RKO (cell line): ENCODE data around the gene NEURL2.
"Not testable (repeated sequence)": the region's sequence is repeated elsewhere in the genome, so short reads cannot be mapped to it uniquely, and the experiment has no call there.

Source experiments
- DNase-seq: peaks from one replicate; pipeline ENCODE4 v3.0.0-alpha.2; 2016; ENCODE audit warnings: low spot score

The NEURL2 gene

DNA sequence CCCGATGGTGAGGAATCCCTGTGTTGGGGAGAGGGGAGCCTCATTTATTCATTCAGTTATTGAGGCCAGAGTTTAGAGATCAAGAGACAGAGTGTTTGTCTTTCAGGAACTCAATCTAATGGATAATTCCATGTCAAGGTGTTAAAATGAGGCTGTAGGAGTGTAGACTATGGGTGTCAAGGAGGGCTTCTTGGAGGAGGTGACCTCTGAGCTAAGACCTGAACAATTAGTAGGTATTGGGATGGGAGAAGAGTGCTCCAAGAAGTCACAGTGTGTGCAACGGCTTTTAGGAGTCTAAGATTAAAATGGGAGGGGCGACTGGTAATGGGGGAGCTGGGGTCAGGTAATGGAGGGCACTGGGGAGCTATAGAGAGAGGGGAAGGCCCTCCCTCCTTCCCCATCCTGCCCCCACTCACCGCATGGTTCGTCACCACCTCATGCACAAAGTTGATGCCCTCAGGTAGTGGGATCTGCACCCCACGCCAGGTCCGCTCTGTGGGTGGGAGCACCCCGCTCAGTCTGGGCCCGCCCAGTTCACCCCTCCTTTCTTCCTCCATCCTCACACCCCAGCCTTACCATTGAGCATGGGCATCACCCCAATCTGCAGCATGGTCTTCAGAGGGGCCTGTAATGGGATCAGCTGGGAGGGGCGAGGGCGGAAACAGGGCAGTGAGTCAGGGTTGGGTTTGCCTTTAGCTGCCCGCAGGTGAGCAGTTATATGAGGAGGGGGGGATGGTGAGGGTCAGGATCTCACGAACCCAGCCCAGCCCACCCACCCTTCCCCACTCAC, 8.2 kb upstream of the NEURL2 start:
- DNase-seq, result no peak

DNA sequence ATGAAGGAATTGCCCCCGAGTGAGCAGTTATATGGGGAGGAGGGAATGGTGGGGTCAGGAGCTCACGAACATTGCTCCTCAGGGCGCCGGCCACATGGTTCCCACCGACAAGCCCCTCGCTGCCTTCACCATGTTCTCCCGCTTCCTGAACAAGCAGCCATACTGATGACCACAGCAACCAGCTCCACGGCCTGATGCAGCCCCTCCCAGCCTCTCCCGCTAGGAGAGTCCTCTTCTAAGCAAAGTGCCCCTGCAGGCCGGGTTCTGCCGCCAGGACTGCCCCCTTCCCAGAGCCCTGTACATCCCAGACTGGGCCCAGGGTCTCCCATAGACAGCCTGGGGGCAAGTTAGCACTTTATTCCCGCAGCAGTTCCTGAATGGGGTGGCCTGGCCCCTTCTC, 7.3 kb upstream of the NEURL2 start:
- DNase-seq, result no peak

DNA sequence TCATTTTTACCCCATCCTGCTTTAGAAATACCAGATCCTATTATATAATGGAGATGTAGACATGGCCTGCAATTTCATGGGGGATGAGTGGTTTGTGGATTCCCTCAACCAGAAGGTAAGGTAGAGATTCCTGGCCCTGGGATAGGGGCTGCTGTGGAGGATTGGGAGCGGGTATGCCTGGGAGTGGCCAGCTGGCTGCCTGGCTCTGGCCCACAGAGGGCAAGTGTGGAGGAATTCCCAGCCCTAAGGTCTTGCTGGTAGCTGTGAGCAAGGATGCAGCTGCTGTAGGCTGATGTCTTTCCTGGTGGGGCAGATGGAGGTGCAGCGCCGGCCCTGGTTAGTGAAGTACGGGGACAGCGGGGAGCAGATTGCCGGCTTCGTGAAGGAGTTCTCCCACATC, 6.7 kb upstream of the NEURL2 start:
- DNase-seq, result no peak

DNA sequence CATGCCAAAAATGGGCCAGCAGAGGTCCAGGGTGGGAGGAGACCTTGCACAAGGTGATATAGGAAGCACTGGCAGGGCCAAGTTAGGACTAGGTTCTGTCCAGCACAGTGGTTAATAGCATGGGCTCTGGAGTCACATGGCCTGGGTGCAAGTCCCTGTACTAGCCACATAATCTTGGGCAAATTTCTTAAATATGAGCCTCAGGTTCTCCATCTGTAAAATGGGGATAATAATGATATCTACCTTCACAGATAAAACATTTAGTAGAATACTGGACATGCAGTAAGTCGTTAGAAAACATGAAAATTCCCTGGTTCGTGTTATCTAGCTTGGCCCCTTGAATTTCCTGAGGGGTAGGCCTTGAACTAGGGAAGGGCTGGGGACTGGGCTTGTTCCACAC, 6.3 kb upstream of the NEURL2 start:
- DNase-seq, result no peak

DNA sequence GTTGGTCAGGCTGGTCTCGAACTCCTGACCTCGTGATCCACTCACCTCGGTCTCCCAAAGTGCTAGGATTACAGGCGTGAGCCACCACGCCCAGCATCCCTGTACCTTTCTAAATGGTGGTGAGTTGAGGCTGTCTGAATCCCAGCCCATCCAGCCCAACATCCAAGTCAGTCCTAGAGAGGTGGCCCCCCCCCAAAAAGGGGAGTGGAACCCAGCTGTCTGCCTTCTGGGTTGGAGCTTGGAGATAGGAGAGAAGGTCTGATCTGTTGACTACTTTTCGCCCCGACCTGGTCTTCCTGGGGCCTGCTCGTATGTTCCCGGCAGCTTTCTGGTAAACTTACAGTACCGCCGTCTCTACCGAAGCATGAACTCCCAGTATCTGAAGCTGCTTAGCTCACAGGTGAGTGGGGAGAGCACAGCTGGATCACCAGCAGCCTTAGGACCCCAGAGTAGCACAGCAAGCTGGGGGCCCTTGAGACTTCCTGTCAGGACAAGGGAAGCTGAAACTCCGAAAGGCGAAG, 5.7 kb upstream of the NEURL2 start:
- DNase-seq, result no peak

DNA sequence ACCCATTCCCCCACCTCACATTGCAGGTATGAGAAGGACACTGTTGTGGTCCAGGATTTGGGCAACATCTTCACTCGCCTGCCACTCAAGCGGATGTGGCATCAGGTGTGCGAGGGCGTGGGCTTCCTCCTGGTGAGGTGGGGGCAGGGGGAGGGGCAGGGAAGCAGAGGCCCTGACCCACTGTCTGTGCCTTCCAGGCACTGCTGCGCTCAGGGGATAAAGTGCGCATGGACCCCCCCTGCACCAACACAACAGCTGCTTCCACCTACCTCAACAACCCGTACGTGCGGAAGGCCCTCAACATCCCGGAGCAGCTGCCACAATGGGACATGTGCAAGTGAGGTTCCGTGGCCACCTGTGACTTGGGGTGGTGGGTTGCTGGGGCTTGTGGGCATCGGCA, 3.8 kb upstream of the NEURL2 start:
- no peak for DNase-seq

DNA sequence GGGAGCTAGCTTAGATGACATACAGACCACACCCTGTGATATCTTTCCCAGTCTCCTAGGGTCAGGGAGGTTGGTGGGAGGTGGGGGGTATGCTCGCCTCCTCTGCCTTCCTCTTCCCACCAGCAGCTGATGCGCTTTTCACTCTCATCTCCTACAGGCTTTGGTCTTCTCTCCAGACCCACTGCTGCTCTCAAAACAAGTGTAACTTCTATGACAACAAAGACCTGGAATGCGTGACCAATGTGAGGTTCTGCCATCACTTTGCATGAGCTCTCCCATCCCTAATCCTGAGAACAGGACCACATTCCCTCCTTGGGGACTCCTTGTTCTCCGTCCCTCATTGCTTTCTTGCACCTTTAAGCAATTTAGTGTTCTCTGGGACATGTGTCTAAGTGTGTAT, 2.8 kb upstream of the NEURL2 start:
- no peak for DNase-seq

DNA sequence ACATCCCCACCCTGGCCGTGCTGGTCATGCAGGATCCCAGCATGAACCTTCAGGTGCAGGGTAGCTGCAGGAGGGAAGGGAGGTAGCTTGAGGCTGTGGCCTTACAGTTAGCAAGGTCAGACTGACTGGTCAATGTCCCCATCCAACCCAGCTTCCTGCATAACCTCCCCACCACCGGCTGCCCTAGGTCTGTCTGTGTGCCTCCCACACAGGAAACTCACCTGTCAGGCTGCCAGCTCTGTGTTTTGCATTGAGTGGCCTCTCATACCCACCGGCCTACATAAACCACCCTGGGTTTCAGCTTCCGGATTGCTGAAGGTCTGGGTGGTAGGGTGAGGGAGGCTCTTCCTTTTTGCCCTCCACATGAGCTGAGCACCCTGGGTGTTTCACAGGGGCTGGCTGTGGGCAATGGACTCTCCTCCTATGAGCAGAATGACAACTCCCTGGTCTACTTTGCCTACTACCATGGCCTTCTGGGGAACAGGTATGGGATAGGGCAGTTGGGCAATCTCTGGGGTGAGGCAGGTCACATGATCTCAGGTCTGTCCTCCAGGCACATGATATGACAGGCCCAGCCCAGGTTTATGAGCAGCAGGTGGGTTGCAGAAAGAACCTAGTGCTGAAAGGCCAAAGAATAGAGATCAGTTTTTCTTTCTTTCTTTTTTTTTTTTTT, 2.0 kb upstream of the NEURL2 start:
- no peak for DNase-seq

DNA sequence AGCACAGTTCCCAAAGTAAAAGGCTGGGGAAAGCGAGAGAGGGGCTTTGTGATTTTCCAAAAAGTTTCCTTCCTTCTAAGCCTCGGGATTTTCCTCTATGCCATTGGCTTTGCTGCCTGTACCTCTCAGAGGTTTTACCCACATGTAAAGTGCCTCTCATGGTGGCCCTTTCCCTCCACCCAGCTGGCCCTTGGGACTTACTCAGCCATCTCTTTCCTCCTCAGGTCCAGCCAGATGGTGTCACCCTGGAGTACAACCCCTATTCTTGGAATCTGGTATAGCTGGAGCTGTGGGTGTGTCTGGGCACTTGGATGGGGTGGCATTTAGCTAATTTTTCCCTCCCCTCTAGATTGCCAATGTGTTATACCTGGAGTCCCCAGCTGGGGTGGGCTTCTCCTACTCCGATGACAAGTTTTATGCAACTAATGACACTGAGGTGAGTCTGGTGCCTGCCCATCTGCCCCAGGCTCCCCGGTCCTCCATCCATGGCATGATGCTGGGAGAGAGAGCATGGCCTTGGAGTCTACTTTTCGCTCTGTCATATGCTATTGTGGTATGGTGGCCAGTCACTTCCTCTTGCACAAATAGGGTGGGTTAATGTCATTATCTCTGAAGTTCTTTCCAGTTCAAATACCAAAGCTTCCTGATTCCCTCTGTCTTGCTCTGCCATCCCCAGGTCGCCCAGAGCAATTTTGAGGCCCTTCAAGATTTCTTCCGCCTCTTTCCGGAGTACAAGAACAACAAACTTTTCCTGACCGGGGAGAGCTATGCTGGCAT, 1.2 kb upstream of the NEURL2 start:
- DNase-seq, result peak; percentile 75

DNA sequence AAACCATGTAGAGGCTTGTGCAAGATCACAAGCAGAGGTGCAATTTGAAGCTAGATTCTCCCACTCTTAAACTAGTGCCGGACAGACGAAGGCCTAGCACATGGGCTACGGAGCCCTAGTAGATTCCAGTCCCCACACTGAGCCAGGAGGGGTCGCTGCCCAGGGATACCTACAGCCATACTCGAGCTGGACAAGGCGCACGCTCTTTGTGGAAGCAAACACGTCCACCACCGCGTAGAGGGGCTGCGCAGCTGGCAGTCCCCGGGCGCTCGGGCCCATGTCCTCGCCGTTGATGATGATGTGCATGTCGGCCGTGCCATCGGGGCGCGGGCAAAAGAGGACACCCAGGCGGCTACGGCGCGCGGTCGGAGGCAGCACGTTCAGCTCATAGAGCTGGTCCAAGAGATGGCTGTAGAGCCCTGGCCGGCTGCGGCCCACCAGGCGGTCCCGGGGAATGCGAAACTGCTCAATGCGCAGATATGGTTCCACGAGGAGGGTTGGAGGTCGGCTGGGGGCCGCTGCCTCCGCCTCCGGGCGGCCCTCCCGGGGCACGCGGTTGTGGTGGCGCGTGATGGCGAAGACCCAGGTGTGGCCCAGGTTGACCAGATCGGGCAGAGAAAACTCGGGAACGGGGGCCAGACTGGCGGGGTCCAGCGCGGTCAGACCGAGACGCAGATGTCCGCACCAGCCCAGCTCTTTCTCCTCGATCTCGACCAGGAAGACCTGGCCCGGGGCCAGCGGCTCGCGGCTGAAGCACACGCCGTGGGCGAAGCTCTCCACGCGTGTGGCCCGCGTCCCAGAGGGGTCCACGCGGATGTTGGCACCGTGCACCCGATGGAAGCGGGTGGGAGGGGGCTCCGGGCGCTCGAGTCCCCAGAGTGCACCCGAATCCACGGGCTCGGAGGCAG, 677 bp downstream of the NEURL2 start:
- DNase-seq, result no peak

DNA sequence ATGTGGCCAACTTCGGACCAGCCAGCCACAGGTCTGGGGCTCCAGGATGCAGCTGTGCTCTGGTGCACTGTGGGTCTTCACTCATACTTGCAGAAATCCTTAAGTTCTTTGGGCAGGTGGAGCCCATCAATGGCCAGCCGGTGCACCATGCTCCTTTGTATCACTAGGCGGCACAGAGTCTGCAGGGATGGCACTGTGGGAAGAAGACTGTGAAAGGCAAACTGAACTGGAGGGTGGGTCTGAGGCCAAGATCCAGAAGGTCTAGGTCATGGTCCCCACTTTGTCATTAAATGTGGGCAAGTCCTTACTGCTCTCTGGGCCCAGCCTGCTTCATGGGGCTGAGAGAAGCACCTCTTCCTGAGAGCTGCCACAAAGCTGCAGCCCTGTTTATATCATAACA, 2.3 kb downstream of the NEURL2 start:
- no peak for DNase-seq

DNA sequence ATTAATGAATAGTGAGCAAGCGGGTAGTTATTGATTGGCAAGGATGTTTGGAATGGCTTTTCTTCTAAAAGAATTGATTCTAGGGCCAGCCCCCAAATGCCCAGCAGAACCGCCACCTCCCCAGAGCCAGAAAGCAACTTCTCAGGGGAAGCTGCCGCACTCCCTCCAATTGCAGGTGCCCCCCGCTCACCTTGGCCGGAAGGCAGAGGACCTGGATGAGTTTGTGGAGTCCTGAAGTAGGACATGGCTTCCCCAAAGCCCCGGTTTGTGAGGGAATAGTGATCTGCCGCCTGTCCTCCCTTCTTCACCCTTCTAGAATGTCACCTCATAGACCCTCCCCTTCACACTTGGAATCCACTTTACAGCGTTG, 3.7 kb downstream of the NEURL2 start, which contains the start of gene SPATA25:
TSS of gene SPATA25 (minus strand) at position 277 of the 370 bp plus-strand sequence. CDS start at position 245, 32 bp downstream.
- DNase-seq, result no peak

DNA sequence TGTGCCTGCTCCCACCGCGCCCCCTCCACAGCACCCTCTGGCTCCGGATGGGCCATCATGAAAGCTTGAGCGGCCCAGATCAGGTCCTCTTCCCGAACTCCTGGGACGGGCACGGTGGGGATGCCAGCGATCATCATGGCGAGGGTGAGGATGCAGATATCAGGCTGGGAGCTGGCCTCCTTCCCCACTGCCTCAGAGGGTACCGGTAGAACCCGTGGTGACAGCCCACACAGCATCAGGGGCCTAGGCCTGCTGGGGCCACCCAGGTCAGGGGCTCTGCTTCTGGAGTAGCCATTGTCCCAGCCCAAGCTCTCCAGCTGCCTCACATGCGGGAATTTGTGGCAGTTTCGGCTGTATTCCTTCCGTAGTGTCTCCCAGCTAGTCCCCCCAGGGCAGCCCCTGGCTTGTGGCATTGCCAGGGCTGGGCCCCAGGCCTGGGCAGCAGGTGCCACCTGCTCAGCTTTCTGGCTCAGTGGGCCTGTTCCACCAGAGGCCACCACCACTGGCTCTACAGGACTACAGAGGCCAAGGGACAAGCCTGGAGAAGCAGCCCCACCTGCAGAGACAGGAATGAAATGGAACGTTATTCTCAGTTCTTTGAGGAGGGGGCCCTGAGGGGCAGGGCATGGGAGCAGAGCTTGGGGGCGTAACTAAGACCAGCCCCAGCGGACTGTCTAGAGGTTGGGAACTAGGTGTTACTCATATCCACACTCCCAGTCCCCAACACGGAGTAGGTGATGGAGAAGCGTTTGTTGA, 4.2 kb downstream of the NEURL2 start:
- no peak for DNase-seq

DNA sequence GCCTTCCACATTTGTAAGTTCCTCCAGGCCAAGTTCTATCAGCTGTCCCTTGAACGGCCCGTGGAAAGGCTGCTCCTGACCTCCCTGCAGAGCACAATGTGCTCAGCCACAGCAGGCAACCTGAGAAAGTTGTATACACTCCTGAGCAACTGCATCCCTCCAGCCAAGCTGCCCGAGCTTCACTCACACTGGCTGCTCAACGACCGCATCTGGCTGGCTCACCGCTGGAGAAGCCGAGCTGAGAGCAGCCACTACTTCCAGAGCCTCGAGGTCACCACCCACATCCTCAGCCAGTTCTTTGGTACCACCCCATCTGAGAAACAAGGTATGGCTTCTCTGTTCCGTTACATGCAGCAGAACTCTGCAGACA, 7.9 kb downstream of the NEURL2 start:
- DNase-seq, result no peak

DNA sequence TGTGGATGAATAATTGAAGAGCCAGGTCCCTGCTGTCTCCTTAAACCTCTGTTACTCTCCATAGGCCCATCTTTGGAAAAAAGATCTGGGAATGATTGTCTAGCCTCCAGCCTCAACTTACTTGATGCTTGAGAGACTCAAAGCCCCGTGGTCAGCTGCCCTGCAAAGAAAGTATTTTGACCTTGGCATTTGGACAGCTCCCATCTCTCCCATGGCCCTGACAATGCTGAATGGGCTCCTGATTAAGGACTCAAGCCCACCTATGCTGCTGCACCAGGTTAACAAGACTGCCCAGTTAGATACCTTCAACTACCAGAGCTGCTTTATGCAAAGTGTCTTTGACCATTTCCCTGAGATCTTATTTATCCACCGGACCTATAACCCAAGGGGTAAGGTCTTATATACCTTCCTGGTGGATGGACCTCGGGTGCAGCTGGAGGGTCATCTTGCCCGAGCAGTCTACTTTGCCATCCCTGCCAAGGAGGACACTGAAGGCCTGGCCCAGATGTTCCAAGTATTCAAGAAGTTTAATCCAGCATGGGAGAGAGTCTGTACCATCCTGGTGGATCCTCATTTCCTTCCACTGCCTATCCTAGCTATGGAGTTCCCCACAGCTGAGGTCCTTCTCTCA, 8.4 kb downstream of the NEURL2 start:
- DNase-seq, result no peak

DNA sequence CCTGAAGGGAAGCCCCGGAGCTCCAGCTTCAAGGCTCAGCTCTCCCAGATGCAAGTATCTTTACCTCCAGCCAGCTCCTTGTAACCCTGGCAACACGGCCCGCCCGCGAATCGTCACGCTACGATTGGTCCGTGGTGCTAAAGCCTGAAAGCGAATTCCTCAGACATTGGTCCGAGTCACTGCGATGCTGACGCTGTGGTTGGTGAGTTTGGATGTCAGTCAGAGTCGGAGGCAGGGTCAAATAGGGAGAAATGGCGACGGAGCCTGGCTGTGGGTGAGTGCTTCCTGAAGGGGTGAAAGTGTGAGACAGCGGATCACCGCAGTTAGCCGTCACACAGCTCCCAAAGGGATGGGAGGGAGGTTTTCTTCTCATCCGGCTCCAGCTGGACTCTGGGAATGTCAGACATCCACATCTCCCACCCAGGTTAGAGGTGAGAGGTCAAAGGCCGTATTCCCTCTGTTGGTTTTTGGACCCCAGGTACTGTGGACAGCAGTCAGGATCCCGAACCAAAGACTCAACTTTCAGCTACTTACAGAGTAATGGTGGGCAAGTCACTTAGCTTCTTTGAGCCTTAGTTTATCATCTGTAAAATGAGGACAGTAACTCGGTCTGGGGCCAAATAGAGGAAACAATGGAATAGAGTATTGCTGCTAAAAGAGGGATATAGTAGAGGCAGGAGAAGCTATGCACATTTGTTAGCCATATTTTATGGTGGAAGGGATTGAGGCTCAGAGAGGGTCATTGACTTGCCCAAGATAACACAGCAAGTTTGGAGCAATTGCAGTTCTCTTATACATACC, 9.8 kb downstream of the NEURL2 start, which contains the start of gene ZSWIM1:
TSS of gene ZSWIM1 (plus strand) at position 240 of the 801 bp plus-strand sequence. CDS start 1,366 bp downstream, outside the sequence.
- DNase-seq, result peak; percentile 99

DNA sequence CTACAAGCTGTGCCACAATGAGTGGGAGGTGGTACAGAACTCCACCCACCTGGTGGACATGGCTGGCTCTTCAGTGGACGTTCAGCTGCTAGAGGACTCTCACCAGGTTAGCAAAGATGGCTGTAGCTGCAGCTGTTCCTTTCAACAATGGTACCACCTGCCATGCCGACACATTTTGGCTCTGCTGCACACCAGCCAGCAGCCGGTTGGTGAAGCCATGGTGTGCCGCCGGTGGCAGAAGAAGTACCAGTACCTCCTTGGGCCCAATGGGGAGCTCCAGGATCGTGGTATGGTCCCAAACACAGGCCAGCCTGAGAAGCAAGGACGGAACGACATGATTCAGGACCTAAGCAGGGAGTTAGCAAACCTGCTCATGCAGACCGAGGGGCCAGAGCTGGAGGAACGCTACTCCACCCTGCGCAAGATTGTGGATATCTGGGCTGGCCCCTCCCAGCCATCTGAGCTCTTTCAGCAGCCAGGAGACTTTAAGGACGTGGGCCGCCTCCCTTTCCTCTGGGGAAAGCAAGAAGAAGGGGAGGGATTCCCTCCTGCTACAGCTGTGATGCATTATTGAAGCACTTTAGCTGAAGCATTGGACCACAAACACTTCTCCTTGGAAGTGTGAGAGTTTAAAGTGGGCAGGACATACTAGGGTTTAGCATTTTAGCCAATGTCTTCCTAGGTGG, 12.8 kb downstream of the NEURL2 start:
- DNase-seq, result no peak

DNA sequence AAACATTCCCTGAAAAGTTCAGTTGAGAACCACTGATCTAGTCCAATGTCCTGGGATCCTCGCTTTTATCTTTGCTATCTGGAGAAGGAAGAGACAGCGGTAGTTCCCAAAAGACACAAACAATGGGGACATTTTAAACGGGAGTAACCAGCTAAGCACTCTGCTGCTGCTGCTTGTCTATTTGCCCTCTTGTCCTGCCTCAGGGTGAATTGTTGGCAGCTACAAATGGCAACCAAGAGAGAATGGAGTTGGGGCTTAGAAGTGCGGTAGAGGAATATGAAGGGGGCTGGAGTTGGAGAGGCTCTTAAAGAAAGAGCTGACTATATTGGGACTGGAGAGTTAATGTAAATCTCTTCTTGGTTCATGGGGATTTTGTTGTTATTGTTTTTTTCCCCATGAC, 16.4 kb downstream of the NEURL2 start:
- DNase-seq, result no peak

DNA sequence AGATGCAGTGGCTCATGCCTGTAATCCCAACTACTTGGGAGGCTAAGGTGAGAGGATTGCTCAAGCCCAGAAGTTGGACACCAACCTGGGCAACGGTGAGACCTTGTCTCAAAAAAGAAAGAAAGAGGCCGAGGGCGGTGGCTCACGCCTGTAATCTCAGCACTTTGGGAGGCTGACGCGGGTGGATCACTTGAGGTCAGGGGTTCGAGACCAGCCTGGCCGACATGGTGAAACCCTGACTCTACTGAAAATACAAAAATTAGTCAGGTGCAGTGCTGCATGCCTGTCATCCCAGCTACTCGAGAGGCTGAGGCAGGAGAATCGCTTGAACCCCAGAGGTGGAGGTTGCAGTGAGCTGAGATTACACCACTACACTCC, 16.9 kb downstream of the NEURL2 start:
- not testable (repeated sequence) for DNase-seq
